Measurements from ENCODE around the gene PTPRT.
A peak's percentile ranks its signal among the peaks of the same experiment; 100 is the strongest.

Gene PTPRT

DNA sequence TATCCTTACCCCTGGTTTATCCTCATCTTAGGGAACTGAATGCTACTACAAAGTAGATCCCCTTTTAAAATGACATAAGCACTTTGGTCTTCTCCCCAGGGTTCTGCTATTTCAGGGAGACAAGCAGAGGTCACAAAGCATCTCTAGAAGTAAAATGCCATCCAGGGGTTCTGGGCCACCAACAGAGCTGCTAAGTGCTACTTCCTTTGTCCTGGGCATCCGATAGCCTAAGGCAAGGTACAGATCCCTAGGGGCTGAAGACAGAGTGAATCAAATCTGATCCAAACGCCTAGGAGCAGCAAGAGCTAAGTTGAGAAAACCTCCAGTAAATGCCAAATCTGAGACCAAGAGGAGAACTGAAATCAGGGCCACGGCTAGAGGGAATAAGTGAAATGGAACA is 161.2 kb downstream of the PTPRT start:
- DNase-seq, result no peak

DNA sequence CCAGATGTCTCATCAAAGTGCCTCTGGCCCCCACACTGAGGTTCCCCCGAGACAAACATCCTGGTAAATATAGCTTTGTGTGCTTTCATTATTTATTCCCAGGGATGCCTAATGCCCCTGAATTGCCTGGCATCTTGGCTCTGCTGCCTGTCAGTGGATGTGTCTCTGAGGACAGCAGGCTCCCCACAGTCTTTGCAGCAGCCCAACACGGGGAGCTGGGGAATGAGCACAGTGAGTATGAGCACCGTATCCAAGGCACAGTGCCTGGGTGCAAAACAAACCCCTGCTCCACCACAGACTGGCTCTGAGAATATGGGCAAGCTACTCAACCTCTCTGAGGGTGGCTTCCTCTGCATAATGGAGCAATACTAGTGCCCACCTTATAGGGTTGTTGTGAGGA is 165.9 kb downstream of the PTPRT start:
- no peak for DNase-seq

- peak in 7 of 58 donors; percentile 1 to 51 (median 7) for DNase-seq
Observed at GRCh38 chr20:43022568-43022967, 167.1 kb downstream of the PTPRT start.

DNA sequence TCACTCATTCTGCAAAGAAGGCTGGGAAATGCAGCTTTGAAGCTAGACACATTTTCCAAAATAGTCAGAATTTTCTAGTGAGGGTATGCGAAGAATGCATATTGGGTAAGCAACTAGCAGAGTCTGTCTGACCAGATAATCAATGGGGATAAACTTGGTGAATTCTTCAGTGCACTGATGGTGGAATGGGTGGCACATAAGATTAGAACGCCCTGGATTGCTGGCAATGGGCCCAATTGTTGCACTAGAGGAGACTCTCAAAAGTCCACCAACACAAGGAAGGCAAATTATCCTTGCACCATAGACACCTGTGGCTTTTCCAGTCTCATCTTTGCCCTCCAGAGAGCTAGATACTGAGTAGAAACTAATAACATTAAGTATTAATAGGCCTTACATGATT is 167.6 kb downstream of the PTPRT start:
- no peak for DNase-seq

DNA sequence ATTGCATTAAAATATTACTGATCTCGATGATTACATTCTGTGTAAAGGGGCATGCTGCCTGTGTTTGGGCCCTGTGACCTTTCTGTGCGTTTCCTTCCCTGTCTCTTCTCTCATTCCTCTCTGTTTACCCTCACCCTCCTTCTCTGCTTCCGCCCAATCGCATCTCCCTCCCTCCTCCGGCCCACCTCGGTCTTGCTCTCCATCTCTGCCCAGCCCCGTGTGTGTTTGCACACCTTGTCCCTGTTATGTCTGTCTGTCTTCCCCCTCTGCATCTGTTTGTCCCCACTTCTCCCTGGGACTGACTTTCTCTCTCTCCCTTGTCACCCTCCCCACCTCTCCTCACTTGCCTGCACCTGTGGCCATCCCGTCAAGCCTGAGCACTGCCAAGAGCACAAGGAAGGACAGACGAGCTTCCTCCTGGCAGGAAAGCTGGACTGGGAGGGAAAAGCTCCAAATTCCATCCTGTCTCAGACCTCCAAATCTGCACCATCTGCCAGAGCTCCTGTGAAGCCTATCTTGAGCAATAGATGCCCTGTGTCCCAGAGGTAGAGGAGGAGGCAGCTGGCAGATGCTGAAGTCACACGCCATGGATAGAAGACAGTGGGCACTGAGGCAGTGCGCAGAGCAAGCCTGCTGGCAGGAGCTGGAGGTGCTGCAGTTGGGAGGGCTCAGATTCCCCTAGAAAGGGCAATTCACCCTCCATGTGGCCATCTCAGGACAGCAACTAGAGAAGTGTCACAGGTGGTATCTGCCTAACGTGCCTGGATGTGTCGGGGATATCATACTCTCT is 172.3 kb downstream of the PTPRT start:
- peak in 1 of 58 donors; percentile 9 for DNase-seq

DNA sequence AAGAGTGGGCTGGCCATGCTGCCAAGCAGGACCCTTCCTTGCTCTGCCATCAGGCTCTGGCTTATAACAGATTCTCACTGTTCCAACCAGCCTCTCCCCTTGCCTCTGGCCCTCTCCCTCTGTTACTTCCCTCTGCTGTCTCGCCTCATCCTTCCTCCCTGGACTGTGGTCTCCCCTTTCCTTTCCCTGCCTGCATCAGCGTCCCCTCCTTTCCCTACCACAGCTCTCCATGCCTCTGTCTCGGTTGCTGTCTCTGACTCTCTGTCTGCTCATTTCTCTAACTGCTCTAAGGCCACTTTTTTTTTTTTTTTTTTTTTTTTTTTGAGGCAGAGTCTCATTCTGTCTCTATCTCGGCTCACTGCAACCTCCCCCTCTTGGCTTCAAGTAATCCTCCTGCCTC is 173.4 kb downstream of the PTPRT start:
- no peak for DNase-seq

- DNase-seq, result no peak
Observed at GRCh38 chr20:43015566-43015965, 174.1 kb downstream of the PTPRT start.

- DNase-seq, result no peak
Observed at GRCh38 chr20:43014206-43014605, 175.5 kb downstream of the PTPRT start.

- DNase-seq, result no peak
Observed at GRCh38 chr20:43011491-43011890, 178.2 kb downstream of the PTPRT start.

- no peak for DNase-seq
Observed at GRCh38 chr20:43009532-43009931, 180.2 kb downstream of the PTPRT start.

DNA sequence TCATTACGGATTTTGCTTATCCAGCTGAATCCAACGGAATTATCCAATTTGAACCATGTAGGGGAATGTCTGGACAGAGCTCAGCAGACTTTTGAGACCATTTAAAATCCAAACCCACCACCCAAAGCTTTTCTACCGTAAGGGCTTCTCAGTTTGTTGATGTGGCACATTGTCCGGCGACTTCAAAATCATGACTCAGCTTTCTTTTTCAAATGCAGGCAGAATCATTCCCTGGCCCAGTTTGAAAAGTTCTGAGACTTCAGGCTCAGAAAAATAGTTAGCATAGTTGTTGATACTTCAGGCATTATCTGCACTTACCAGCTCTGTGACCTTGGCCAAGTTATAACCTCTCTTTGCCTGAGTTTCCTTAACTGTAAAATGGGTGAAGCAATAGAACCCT is 182.2 kb downstream of the PTPRT start:
- no peak for DNase-seq

DNA sequence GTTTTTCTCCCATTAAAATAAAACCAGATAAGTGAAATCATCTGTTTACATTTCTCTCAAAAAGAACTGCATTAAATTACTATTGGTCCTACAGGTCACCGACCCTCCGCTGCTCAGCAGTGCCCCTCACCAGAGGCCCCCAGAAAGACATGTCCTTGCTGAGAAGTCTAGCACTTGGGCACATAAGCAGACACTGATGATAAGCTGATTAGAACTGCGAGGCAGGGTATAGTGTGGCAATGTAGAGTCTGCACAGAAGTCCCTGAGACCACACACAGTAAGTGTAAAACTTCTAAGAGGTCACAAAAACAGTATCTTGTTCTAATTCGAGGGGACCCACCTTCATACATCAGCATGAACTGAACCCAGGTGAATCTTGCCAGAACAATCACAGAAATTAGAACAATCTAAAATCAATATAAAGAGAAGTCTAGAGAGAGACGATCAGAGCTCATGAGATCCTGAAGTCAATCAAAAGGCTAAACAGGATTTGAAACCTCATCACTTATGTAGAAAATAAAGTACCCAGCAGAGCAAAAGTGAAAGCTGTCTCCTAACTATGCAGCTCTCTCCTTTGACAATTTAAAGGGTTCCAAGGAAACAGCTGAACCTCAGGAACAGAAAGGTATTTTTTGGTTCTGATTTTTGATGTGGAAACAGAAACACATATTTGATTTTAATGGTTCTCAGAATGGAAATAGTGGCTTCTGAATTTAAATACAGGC is 182.9 kb downstream of the PTPRT start:
- DNase-seq, result no peak

- DNase-seq, result no peak
Observed at GRCh38 chr20:43003318-43003944, 186.3 kb downstream of the PTPRT start.

GRCh38 chr20:42996141-42996540 is 193.6 kb downstream of the PTPRT start:
- no peak for DNase-seq

GRCh38 chr20:42988319-42988718 is 201.4 kb downstream of the PTPRT start:
- DNase-seq, result no peak

DNA sequence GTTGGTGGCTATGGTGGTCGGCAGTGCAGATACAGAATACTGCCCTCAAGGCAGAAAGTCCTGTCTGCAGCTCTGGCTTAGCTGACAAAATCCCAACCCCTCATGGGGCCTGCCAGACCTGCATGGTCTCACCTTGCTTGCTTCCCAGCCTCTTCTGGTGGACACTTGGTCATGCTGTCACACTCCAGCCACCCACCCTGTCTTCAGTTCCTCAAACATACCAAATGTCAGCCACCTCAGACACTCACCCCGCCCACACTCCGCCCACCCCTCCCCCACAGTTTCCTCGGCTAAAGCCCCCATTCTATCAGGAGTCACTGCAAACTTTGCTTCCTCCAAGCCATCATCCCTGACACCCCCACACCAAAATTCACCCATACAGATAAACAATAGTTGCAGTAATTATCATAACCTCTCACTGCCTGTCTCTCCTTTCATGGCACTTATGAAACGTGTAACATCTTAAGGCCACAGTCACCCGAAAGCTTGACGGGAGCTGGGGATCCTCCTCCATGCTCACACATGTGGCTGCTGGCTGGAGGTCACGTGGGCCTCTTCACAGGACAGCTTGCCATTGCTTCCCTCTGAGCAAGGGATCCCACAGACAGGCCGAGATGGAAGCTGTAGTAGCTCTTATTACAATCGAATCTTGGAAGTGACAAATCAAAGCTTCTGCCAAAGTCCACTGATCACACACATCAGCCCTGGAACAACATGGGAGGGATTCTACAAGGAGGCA is 202.2 kb downstream of the PTPRT start:
- DNase-seq, result no peak

DNA sequence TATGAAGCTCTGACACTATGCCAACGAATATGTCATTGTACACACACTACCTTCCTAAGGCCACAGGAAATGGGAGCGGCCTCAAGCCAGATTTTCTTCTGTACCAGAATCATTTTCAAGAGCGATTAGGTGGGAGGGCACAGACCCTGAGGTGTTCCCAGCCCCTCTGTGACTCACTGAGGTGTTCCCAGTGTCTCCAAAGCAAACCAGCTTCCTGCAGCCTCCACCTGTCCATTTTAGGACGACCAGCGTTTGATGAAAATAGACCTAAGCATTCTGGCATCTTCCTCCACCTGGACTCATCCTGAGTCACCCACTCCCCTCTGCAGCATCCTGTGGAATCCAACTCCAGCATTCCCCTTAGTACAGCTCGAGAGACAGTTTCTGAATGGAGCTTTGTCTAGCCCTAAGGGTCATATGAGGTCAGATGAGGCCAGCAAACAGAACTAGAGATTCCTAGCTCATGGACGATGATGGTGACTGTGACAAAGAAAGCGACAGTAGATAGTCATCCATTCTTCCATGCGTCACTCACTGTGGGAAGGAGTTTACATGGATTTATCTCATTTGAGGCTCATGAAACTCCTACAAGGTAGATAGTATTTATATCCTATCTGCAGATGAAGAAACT is 203.4 kb downstream of the PTPRT start:
- no peak for DNase-seq

DNA sequence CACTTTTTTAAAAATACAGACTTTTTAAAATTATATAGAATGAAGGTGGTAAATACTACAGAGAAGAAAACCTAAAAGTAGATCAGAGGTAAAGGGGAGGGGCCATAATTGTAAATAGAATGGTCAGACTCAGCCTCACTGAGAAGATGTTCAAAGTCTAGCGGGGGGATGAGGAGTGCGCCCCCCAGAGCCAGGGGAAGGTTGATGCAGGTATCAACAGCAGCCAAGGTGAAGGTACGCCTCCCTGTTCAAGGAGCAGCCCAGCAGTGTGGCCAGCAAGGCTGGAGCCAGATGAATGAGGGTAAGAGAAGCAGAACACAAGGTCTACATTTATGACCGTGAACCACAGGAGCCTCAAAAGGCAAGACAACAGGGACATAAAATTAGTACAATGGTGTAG is 204.1 kb downstream of the PTPRT start:
- DNase-seq, result no peak

GRCh38 chr20:42982218-42982617 is 207.5 kb downstream of the PTPRT start:
- peak in 12 of 58 donors; percentile 3 to 49 (median 16) for DNase-seq

DNA sequence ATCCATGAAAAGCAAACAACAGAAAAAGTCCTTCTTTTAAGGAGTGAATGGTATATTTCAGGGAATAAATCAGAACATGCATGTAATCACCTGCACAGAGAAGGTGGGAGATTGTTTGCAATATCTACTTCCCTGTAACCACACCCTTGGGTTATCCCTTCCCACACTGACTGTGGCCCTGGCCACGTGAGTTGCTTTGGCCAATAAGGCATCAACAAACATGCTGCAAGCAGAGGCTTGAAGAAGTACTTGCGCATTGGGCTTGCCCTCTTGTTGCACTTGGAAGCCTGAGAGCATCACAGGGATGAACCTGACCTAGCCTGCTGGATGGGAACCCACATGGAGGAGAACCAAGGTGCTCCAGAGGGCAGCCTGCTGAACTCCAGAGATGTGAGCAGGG is 208.5 kb downstream of the PTPRT start:
- no peak for DNase-seq

- DNase-seq, result no peak
Observed at GRCh38 chr20:42979720-42980119, 210.0 kb downstream of the PTPRT start.

Measured in anterior cingulate cortex (tissue), 58 donors.